GM12878 (cell line): ENCODE results near the gene PTTG1. TPM values are rescaled to one million over a fixed set of nuclear protein-coding genes. Genes with fewer than 3 reads are reported as not detected.

Source experiments
- BCL11A ChIP-seq: IDR thresholded peaks from 2 replicates; pipeline ENCODE4 v1.6.1; 2011; ENCODE audit warnings: low read depth, low read length
- BCLAF1 ChIP-seq: fragments of 450-650 bp; IDR thresholded peaks from 2 replicates; pipeline ENCODE4 v1.6.1; 2017; ENCODE audit warnings: antibody characterized with exemption, mild to moderate bottlenecking, moderate library complexity
- CBFB ChIP-seq: IDR thresholded peaks from 2 replicates; pipeline ENCODE4 v1.6.1; 2016; ENCODE audit warnings: antibody characterized with exemption, low read depth
- FOS ChIP-seq: IDR thresholded peaks from 3 replicates; pipeline ENCODE4 v1.6.1; 2011; ENCODE audit warnings: borderline replicate concordance; ENCODE audit not compliant: insufficient read length; ENCODE audit errors: extremely low read depth
- HDAC6 ChIP-seq: fragments of 200-600 bp; sonication (generic); IDR thresholded peaks from one replicate; pipeline ENCODE4 v1.8.0; 2017; ENCODE audit warnings: antibody characterized with exemption; ENCODE audit not compliant: unreplicated experiment
- HDGF ChIP-seq: fragments of 450-650 bp; IDR thresholded peaks from 2 replicates; pipeline ENCODE4 v1.6.1; 2016; ENCODE audit warnings: antibody characterized with exemption
- KAT2A ChIP-seq: conservative IDR thresholded peaks from 2 replicates; pipeline ENCODE4 v1.6.1; 2011; ENCODE audit warnings: low read depth, low read length; ENCODE audit not compliant: control insufficient read depth
- LARP7 ChIP-seq: fragments of 450-650 bp; IDR thresholded peaks from 2 replicates; pipeline ENCODE4 v1.6.1; 2017; ENCODE audit warnings: mild to moderate bottlenecking
- NR2C1 ChIP-seq: fragments of 450-650 bp; IDR thresholded peaks from 2 replicates; pipeline ENCODE4 v1.6.1; 2017; ENCODE audit warnings: antibody characterized with exemption, mild to moderate bottlenecking, moderate library complexity
- NR2F1 ChIP-seq: fragments of 450-650 bp; conservative IDR thresholded peaks from 2 replicates; pipeline ENCODE4 v1.6.1; 2017; ENCODE audit warnings: mild to moderate bottlenecking
- RAD51 ChIP-seq: fragments of 450-650 bp; IDR thresholded peaks from 2 replicates; pipeline ENCODE4 v1.6.1; 2016; ENCODE audit warnings: moderate library complexity, mild to moderate bottlenecking, inconsistent platforms
- RB1 ChIP-seq: fragments of 450-650 bp; formaldehyde crosslinking; IDR thresholded peaks from 2 replicates; pipeline ENCODE4 v1.6.1; 2017; ENCODE audit warnings: mild to moderate bottlenecking, borderline replicate concordance
- RCOR1 ChIP-seq: conservative IDR thresholded peaks from 2 replicates; pipeline ENCODE4 v1.6.1; 2012; ENCODE audit warnings: low read depth, low read length, improper control_type of control experiment
- SIN3A ChIP-seq: IDR thresholded peaks from 2 replicates; pipeline ENCODE4 v1.6.1; 2012; ENCODE audit warnings: low read depth, low read length, improper control_type of control experiment
- SMAD1 ChIP-seq: fragments of 450-650 bp; IDR thresholded peaks from 2 replicates; pipeline ENCODE4 v1.6.1; 2018; ENCODE audit warnings: mild to moderate bottlenecking, low read depth; ENCODE audit not compliant: partially characterized antibody
- SMAD5 ChIP-seq: IDR thresholded peaks from 2 replicates; pipeline ENCODE4 v1.6.1; 2016; ENCODE audit warnings: antibody characterized with exemption, low read depth
- SP1 ChIP-seq: IDR thresholded peaks from one replicate; pipeline ENCODE4 v1.6.1; 2011; ENCODE audit warnings: low read depth, low read length
- USF2 ChIP-seq: IDR thresholded peaks from 2 replicates; pipeline ENCODE4 v1.6.1; 2011; ENCODE audit warnings: low read depth, low read length, improper control_type of control experiment, borderline replicate concordance
- ZBTB33 ChIP-seq: fragments of 450-650 bp; IDR thresholded peaks from 2 replicates; pipeline ENCODE4 v1.6.1; 2017; ENCODE audit warnings: mild to moderate bottlenecking
- ZNF207 ChIP-seq: fragments of 450-650 bp; IDR thresholded peaks from 2 replicates; pipeline ENCODE4 v1.6.1; 2014; ENCODE audit warnings: antibody characterized with exemption, mild to moderate bottlenecking, borderline replicate concordance
- ZNF592 ChIP-seq: fragments of 450-650 bp; IDR thresholded peaks from 2 replicates; pipeline ENCODE4 v1.6.1; 2017; ENCODE audit warnings: mild to moderate bottlenecking, moderate library complexity
- ZSCAN29 ChIP-seq: fragments of 450-650 bp; IDR thresholded peaks from 2 replicates; pipeline ENCODE4 v1.6.1; 2017; ENCODE audit warnings: mild to moderate bottlenecking, moderate library complexity
- polyA plus RNA-seq, 11 experiments: library from polyadenylated mRNA; depleted of rRNA in 4 of 11; unstranded in 6 of 11; stranded (reverse) in 5 of 11; fragments of >200 nt; fragmentation: Nextera tagmentation in 4 of 11; fragmentation: Illumina TruSeq in 1 of 11; extraction: Ambion mirVana in 4 of 11; extraction: Trizol in 1 of 11; gene quantifications; 1 replicate in 1 of 11; 2 replicates in 10 of 11; pipeline versions ENCODE4 v1.2.1 to v1.2.3, GENCODE V29; 2011 to 2016; ENCODE audit warnings: inconsistent platforms in 2 of 11, missing spikeins in 2 of 11, low read depth in 1 of 11
- total RNA-seq, 4 experiments: library from RNA; depleted of rRNA in 3 of 4; stranded (reverse); fragments of >200 nt in 3 of 4; fragmentation: Illumina TruSeq in 1 of 4; extraction: Trizol in 1 of 4; gene quantifications; 2 replicates each; pipeline versions ENCODE4 v1.2.1 to v1.2.3, GENCODE V29; 2013 to 2021

PTTG1 gene
- total and polyA plus RNA-seq, 10 of the 15 experiments (the other 5 are each of a cell fraction or from before 2014, with no cell fraction given): 154 to 1,033 (median 377) TPM

GRCh38 chr5:160418561-160419457 lies 2.8 kb upstream of the PTTG1 start, which contains the start of gene SLU7 (continued):
- TF ChIP-seq HDAC6: no peak
- TF ChIP-seq ZNF207: no peak
- TF ChIP-seq RCOR1: peak; percentile 84; the same call in 1 of the 2 replicates
- TF ChIP-seq RB1: no peak; the same call in 1 of the 2 replicates
- no peak for TF ChIP-seq SMAD5
- no peak for TF ChIP-seq NR2C1
- no peak for TF ChIP-seq BCLAF1
- TF ChIP-seq BCL11A: no peak
- TF ChIP-seq FOS: no peak
- no peak for TF ChIP-seq ZBTB33
- no peak for TF ChIP-seq NR2F1
- peak; percentile 48; the same call in 1 of the 2 replicates for TF ChIP-seq HDGF
- no peak for TF ChIP-seq SIN3A
- TF ChIP-seq CBFB: peak; percentile 66; the same call in 1 of the 2 replicates
- no peak for TF ChIP-seq LARP7
- peak; percentile 32 for TF ChIP-seq SMAD1
- no peak for TF ChIP-seq ZSCAN29
- no peak for TF ChIP-seq SP1
- no peak for TF ChIP-seq KAT2A
- no peak for TF ChIP-seq ZNF592
- TF ChIP-seq USF2: no peak
- TF ChIP-seq RAD51: no peak
